CD4-positive, alpha-beta T cell treated with Interleukin-4 for 4 hours (primary cell): Measurements from ENCODE around the gene SLC5A10.

Experiments used
- DNase-seq: peaks from one replicate; pipeline ENCODE4 v3.0.0-alpha.2; 2020

Gene SLC5A10

GRCh38 chr17:18965530-18966236 lies 13.7 kb downstream of the SLC5A10 start:
- DNase-seq = no peak

- no peak for DNase-seq
Measured at GRCh38 chr17:18966831-18967624, 15.1 kb downstream of the SLC5A10 start.

DNA sequence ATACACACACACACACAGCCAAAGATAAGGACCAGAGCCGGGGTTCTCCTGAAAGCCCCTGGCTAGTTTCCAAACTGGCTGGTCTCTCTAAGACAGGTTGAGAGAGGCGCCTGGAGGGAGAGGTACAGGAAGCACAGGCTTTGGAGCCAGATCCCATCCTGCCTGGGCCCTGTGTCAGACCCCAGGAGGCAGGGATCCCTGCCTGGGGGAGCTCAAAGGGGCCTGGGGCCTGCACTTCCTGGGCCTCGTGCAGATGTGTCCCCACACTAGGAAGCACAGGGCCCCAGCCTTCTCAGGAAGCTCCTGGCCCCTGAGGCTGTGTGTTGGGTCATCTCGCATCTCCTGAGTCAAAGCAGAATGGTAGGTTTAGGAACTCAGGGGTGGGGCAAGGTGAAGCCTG lies 16.0 kb downstream of the SLC5A10 start:
- DNase-seq = no peak

DNA sequence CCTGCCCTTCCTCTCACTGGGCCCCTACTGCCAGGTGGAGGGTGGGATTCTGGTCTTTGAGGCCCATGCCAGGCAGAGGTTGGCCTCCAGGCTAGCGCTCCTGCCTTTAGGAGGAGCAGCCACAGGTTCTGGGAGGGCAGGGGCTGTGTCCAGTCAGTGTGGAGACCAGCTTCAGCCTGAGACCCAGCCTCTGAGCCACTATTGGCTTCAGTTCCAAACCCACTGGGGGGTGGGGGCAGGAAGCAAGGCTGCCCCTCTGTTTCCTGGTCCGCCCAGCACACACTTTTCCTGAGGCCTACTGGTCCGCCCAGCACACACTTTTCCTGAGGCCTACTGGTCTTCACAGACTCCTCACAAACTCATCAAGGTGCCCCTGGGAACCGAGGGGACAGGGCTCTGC lies 16.4 kb downstream of the SLC5A10 start:
- no peak for DNase-seq

- no peak for DNase-seq
Measured at GRCh38 chr17:18968945-18969887, 17.3 kb downstream of the SLC5A10 start.

- DNase-seq = no peak
Measured at GRCh38 chr17:18970582-18971480, 18.9 kb downstream of the SLC5A10 start.

DNA sequence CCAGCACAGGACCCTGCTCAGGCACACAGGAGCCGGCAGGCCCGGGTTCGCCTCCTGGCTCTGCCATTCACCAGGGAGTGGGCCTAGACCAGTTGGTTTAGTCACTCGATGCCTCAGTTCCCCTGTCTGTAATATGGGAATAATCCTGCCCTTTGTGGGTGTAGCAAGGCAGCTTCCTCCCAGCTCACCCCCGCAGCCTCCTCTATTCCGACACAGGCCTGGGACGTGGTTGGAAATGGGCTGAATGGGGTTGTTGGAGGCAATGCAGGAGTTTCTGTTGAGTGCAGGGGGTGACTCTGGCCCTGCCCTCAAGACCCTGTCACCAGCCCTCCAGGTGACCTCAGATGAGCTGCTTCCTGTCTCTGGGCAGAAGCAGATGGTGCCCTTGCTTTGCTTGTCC lies 19.8 kb downstream of the SLC5A10 start:
- DNase-seq = no peak

DNA sequence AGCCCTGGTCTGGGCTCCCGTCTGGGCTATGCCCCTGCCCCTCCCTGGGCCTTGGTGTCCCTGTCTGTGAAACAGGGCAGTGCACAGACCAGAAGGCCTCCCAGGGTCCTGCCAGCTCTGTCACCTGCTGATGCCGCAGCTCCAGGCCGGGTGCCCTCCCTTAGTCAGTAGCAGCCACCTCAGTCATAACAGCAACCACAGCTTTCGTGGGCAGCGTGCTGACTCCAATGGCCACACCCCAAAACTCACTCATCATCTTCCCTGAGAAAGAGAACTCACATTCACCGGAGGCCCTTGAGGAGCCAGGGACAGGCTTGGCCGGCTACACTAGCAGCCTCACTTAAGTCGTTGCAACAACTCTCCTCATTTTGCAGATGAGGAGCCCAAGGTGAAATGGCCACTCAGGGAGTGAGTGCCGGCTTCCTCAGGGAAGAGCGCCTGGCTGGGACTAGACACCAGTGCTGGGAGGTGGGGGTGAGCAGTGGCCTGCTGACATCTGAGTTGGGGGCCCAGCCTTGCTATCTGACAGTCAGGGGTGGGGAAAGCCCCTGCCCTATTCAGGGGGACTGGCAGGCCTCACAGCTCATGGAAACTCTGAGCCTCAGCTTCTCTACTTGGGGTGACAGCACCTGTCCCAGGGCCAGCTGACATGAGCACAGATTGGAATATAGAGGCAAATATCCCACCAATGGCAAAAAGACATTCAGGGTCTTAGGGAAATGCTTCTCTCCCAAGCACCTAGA lies 22.6 kb downstream of the SLC5A10 start:
- DNase-seq = no peak

- no peak for DNase-seq
Measured at GRCh38 chr17:18975597-18975996, 23.6 kb downstream of the SLC5A10 start.

- no peak for DNase-seq
Measured at GRCh38 chr17:18976201-18976600, 24.2 kb downstream of the SLC5A10 start.

GRCh38 chr17:18977021-18977420 lies 25.1 kb downstream of the SLC5A10 start:
- DNase-seq = no peak

DNA sequence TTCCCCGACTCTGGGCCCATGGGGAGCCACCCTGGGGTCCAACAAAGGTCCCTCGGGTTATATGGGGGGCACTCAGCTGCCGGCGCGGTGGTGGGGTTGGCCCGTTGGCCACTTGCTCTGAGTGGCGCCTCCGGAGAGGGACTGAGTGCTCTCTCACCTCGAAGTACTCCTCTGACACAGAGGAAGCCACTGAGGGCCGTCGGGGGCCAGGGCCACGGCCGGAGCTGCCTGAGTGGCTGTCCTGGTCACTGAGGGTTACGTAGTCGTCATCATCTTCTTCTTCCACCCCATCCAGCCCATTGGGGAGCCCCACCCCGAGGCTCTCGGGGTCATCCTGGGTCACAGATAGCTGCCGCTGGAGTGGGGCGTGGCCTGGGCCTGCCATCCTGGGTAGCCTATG lies 25.7 kb downstream of the SLC5A10 start:
- no peak for DNase-seq

GRCh38 chr17:18978050-18978449 lies 26.1 kb downstream of the SLC5A10 start:
- DNase-seq = no peak

DNA sequence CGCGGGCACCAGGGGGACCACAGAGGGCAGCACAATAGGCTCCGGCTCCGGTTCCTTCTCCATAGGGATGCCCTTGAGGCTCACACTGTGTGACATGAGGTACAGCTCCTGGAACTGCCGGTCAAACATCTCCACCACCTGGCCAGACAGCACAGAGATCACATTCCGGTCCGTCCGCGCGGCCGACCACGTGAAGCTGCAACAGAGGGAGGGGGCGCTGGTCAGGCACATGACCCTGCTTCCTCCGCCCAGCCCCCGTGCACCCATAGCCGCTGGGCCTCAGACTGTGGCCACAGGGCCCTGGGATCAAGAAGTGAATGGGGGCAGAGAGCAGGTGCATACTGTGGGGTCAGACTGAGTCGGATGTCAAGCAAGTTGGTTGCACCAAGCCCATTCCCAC lies 26.7 kb downstream of the SLC5A10 start:
- no peak for DNase-seq

DNA sequence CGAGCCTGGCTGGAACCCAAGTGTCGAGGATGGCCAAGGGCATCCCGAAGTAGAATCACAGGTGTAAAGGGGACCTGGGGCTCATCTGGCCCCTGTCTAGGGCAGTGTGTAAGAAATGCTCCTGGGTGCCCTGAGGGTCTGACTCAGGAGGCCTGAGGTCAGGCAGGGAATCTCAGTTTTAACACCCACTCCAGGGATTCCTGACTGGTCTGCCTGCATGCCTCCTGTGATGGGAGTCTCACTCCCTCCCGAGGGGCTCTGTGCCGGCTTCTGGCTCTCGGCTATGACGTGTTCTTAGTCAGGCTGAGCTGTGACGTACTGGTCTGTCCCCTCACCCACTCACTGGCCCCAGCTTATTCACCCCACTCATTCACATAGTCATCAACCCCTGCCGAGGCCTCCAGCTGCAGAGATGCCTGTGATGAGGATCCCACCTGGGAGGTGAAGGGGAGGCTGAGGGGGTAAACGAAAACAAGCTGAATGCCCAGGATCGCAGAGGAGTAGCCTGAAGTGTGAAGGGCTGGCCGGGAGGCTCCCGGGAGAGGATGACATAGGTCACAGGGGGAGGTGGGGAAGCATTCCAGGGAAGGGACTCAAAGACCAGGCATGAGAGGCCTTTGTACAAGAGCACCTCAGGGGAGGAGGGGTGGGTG lies 28.8 kb downstream of the SLC5A10 start:
- DNase-seq = no peak

DNA sequence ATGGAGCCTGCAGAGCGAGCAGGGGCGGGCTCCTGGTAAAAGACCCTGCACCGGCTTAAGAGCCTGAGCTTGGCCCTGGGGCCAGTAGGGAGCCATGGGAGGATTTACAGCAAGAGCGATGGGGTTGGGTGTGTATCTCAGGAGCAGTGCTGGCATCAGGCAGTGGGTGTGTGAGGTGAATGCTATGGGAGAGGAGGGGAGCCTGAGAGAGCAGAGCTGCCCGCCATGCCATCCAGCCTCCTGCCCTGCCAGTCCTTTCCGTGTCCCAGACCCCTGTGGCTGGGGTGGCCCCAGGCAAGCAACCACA lies 29.3 kb downstream of the SLC5A10 start:
- no peak for DNase-seq

- no peak for DNase-seq
Measured at GRCh38 chr17:18981642-18982424, 29.9 kb downstream of the SLC5A10 start.

DNA sequence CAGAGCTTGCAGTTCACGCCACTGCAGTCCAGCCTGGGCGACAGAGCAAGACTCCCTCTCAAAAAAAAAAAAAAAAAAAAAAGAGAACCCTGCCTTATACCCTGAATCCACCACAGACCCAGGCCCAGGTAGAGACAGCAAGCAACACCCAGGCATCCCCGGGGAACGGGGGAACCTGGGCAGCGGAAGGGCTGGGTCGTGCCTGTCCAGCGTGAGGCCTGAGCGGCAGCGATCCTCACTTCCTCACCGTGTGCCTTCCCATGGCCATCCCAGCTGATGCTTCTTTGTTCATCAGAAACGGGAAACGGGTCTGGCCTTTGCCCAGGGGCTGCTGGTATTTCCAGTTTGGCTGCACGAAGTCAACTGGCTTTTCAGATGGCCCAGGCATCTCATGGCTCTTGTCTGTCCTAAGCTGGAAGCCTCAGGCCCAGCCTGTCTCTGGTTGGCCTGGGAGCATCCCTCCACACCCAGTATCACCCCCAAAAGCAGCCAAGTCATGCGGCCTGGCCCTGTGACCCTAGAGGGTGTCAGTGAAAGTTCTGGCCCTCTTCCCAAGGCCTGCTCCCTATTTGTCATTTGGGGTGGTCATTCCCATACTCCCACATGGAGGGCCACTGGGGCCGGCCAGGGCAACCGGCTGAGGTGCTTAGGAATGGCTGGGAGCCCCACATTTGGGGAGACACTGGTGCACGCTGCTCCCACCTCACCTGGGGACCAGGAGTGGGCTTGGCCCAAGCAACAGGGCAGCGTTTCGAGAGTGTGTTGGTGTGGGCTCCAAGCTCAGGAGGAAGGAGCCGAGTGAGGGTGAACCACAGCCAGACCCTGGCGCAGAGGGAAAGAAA lies 32.5 kb downstream of the SLC5A10 start:
- DNase-seq = no peak

- DNase-seq = no peak
Measured at GRCh38 chr17:18985475-18985874, 33.5 kb downstream of the SLC5A10 start.
